Left kidney (tissue), 2 donors: ENCODE measurements around the gene STARD5. TPM values are rescaled to one million over a fixed set of nuclear protein-coding genes. Genes with fewer than 3 reads are reported as not detected.
A peak's percentile ranks its signal among the peaks of the same experiment; 100 is the strongest.

Source experiments
- DNase-seq: peaks from one replicate; pipeline ENCODE4 v3.0.0-alpha.2; 2013
- polyA plus RNA-seq: library from polyadenylated mRNA; unstranded; fragments of 120-200 nt; gene quantifications from one replicate; pipeline ENCODE4 v1.2.1, GENCODE V29; 2013; ENCODE audit not compliant: insufficient read length

Gene STARD5
- polyA plus RNA-seq, 1 donor = 4.9 TPM

DNA sequence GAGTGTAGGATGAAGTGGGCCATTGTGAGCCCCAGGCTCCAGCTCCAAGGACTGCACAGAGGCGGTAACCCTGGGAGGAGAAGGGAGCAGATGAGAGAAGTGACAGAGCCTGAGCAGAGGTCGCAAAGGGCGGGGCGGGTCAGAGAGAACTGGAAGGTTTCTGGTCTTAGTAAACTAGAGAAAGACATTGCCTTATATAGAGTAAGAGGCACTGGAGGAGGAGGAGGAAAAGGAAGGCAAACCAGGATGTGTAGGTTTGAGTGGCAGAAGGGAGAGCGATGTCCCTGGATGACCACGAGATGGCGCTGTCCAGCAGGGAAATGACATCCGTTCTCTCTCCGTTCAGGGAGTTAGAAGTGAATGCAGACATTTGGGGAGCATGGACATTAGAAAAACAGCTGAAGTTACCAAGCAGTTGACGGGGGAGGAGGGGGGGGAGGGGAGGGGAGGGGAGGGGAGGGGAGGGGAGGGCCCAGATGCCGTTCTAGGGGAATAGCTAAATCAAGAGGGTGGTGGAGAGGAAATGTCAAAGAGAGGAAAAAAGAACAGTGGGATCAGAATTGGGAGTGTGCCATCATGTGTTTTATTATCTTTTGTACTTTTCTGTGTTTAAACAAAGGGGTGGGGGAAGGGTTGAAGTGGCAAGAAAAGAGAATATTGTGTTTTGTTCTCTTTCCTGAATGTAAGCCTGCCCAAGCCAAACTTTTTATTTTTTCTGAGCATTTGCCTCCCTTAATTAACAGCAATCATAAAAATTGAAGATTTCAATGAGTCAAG lies 48.8 kb downstream of the STARD5 start:
- DNase-seq = peak; percentile 83

DNA sequence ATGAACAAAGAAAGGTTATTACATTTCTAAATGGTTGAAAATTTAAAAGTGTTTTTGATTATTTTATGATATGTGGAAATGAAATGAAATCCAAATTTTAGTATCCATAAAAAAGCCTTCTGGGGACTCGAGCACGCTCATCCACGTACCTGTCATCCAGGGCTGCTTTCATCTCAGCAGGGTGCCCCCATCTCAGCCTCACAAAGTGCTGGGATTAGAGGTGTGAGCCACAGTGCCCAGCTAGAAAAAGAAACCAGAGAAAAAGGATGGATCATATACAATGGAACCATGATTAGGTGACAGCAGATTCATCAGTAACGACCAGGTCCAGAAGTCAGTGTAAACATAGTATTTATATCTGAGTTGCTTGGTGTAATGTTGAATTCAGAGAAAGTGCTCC lies 49.7 kb downstream of the STARD5 start:
- no peak for DNase-seq

DNA sequence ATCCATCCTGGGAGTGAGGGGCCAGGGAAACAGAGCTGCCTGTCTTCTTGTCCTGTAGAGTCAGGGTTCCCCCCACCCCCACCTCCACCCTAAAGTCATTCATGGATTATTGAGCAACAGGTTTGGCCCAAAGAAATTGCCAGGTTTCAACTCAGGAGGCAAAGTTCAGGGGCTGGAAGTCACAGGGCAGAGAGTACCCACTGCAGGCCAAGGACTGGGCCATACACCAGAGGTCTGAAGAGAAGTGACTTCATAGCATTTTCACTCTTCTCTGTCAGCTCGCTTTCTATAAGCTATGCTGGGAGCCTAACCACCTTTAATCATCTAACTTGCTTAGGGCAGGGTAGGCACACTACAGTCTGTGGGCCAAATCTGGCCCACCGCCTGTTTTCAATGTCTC lies 50.1 kb downstream of the STARD5 start:
- no peak for DNase-seq

DNA sequence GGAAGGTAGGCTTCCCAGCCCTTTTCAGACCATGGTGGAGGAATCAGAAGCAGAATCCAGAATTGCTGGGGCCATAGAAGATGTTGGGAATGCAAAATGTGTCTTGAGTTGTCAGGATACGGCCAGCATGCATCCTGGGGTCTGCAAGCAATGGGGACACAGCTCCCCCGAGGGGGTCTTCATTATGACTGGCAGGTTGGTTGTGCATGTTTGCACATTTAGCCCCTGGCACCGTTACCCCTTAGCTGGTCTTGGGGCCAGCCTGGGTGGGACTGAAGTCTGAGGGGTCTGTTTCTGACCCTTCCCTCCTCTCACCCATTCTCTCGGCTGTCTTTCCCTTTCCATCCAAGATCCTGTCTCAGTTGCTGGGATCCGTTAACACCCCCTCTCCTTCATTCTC lies 50.7 kb downstream of the STARD5 start:
- DNase-seq = no peak

DNA sequence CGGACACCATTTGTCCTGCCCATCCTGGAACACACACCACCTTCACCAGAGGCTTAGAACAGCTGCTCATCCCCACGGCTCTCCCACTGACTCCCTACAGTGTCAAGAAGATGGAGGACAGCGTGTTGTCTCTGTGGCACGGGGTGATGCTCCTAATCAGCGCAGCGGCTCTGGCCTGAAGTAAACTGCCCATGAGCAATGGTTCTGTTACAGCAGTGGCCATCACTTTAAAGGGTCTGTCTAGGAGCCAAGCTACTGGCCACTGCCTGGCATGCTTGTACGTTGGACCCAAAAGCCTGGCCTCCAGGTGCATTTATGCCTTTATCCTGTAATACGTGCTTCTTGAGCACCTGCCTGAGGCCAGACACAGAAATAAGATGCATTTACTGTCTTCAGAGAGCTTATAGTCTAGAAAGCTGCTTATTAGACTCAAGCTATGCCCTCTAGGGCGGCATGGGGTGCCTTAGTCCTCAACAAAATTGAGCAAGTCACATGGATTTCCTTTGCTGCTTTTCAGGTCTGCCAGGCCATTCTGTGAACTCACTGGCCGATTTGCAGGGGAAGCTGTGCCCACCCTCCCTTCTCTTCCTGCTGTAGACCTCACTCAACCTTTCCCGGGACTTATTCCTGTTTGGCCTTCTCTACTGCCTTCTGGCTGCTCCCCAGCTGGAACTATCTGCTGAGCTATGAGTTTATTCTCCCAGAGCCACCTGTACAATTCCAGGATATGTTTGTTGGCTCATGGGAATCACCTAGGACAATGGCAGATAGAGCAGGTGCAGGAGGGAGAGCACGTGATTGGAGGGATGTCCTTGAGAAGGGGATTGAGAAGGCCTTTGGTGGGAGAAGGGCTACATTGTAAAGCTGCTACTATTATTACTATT lies 51.9 kb downstream of the STARD5 start:
- no peak for DNase-seq

DNA sequence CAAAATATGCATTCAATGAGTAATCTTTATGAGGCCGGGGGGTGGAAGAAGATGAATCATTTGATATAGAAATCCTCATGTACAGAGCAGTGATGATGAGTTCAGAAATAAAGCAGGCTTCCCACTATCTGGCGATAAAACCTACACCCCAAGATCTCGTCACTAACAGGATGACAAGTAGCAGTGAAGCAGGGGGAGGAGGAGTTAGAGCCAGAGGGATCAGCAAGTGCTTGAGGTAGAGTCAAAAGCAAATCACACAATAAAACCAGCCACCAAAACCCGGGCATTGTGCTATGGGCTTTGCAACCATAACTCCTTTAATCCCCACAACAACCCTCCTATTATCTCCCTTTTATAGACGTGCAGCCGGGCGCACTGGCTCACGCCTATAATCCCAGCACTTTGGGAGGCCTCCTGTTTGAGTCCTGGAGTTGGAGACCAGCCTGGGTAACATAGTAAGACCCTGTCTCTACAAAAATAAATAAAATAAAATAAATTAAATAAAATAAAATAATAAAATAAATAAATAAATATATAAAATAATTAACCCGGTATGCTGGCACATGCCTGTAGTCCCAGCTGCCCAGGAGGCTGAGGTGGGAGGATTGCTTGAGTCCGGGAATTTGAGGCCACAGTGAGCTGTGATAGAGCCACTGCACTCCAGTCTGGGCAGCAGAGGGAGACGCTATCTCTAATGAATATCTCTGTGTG lies 53.0 kb downstream of the STARD5 start:
- no peak for DNase-seq

DNA sequence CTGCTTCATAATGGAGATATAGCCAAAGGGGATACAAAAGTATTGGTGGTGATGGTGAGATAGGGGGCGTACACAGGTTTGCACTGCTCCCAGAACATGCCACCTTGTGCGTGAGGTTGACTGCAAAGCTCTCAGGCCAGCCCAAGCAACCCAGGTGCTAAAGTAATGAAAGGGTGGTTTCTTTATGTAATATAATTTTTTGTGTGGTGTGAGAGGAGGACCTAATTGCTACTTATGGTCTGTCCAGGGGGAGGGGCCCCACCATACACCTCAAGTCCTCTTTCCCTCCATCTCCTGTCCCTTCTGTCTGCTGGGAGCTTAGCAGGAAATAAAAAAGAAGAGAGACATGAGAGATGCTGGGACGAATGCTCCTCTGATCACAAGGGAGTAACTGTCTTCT lies 53.8 kb downstream of the STARD5 start:
- DNase-seq = no peak

DNA sequence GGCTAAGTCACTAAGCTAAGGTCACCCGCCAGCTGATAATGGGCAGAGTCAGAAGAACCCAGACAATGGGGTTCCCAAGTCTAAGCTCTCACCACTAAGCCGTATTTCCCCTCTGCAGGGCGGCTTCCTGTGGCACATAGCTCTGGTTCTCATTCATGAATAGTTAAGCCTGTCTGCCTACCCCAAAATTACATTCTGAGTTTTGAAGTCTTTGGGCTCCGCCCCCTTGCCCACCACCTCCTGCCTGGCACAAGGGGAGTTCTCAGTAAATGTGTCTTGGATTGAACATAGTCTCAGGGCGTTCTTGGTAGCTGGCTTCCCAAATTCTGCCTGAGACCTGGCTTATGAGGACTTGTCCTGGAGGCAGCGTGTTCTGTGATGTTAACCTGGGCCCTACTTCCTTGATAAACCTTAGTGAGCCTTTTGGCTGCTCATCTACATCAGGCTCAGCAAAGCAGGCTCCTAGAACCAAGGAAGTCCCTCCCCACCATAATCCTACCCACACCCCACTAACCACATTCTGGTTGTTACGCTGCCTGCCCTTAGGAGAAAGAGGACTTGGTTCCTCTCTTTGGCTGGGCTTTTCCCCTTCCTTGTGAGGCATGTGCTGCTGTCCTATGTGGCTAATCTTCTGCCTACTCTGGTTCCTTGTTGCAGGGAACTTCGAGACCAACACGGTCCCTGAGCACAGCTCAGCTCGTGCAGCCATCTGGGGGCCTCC lies 54.9 kb downstream of the STARD5 start:
- DNase-seq = no peak

DNA sequence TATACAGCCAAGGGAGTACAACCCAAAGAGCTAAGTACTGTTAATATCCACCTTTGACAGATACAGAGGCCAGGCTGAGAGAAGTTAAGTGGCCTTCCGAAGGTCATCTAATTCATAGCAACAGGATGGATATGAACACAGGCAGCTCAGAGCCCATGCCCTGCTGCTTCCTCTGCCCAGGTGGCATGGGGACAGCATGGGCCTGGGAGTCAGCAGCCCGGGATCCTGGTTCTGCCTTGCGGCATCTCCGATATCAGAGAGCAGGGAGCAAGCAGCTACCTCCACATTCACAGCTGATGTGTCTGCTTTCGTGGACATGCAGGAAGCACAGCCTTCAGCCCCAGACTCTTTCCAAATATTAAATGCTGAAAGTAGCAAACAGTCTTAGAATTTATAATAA lies 55.6 kb downstream of the STARD5 start:
- DNase-seq = no peak

DNA sequence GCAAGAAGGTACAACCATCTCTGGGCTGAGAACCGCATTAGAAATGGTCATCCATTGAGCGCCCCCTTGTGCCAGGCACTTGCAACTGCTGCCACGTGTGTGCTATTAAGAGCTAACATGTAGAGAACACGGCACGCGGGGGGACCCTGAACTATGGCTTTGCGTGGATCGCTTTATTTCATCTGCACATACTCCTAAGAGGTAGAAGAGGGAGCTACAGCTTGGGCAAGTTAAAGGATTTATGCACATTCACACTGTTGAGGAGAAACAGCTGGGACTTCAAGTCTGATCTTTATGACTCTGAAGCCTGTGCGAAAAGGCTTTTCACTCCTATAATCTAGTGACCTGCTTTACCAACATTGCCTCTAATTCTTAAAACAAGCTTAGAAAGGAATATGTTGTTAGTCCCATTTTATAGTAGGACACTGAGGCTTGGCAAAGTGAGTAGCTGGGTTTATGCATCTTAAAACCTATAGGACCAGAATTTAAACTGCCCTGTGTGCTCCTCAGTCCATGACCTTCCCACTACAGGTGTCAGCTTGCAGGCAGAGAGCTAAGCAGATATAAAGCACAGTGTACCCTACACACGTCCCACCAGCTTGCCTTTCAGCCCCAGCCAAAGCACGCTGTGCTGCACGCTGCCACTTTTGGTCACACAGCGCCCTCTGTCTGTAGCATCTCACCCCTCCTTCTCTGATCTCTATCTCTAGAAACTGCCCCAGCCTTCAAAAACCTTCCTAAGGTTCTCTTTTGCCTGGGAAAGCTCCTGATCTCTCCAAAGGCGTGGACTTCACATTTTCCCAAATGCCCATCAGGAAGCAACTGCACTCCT lies 57.8 kb downstream of the STARD5 start:
- peak; percentile 82 for DNase-seq

DNA sequence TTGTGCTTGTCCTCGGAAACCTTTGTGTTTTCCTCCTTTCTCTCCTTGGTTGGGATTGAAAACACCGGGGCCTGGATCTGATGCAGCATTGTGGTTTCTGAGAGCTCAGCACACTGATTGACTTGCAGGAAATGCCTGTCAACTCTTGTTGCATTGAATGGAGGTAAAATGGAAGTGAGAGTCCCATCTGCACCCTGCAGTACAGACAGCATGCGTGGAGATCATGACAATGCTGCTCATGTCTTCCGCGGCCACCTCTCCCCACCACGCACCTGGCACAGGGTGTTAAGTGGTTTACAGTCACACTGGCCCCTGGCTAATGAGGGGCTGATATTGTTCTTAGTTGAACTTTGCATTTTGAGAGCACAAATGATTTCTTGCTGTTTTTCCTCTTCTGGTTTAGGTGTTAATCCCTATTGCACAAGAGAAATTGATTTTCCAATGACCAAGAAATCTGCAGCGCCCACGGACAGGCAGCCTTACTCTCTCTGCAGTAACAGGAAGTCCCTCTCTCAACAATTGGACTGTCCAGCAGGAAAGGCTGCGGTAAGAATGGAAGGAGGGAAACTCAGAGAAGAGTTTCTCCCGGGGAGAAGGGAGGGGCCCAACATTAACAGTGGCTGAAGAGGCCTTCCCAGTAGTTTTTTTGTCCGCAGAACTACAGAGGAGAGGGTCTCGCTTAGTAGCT lies 58.5 kb downstream of the STARD5 start:
- no peak for DNase-seq

DNA sequence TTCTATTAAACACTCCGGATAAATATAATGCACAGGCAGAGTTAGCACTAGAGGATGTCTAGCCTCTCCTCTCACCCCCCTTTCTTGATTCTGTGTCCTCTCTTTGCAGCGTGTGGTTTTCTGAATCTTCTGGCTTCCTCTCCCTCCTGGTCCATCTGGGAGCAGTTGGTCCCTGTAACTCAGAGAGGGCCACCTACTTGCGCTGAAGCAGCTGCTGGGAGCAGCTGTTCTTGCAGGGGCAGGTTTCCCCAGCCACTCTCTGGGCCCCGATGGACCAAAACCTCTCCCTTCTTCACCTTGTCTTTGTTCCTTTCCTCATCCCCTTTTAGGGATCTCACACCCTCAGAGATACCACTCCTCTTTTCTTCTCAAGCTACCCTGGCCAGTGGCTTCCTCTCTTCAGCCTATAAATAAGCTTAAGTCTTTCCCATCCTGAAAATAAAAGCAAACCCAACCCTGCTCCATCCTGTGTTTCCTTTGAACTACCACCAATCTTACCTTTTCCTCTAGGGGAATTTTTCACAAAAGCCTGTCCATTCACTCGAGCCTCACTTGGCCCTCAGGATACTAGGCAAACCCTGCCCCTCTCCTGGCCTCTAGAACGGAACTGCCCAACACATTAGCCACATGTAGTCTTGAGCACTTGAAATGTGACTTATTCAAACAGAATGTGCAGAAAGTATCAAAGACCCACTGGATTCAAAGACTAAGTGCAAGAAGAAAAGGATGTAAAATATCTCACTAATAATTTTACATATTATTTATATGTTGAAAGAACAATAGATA lies 59.7 kb downstream of the STARD5 start:
- no peak for DNase-seq

DNA sequence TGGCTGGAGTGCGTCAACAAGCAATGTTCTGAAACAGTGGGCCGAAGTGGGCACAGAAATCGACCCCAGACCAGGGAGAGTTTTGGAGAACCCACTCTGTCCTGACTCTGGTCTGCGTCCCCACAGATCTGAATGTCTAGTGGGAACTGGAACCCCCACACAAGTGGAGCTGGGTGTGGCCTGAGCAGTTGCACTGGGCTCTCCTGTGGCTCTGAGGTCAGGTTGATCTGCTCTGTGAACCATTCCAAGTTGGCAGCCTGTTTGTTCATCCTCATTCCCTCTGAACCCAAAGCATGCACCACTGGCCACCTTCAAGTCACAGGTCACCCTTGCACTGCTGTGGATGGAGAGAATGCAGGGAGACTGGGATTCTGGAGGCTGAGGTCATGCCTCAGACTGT lies 60.5 kb downstream of the STARD5 start:
- DNase-seq = no peak

DNA sequence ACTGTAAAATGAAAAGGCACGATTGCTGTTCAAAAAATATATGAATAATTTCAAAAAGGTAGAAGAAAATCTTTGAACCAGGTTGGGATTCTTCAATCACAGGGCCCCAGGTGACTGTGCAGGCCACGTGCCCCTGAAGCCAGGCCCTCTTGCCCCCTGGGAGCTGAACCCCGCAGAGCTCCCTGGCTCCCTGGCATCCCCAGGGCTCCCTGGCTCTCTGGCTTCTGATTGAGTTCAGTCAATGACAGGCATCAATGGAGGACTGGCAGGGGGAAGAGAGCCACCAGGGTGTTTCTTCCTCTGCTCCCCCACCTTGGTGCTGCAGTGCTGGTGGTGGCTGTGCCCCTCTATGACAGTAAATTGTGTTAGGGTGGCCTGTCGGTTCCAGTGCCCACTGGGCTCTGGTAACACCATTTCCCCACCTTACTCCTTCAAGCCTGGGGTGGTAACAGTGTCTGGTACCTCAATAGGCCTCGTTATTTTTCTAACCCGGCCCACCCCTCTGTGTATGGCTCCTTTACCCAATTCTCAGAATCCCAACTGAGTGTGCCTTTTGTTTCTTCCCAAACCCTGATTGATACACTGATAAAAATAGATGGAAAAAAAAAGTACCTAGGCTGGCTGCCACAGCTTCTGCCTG lies 62.6 kb downstream of the STARD5 start:
- DNase-seq = no peak

DNA sequence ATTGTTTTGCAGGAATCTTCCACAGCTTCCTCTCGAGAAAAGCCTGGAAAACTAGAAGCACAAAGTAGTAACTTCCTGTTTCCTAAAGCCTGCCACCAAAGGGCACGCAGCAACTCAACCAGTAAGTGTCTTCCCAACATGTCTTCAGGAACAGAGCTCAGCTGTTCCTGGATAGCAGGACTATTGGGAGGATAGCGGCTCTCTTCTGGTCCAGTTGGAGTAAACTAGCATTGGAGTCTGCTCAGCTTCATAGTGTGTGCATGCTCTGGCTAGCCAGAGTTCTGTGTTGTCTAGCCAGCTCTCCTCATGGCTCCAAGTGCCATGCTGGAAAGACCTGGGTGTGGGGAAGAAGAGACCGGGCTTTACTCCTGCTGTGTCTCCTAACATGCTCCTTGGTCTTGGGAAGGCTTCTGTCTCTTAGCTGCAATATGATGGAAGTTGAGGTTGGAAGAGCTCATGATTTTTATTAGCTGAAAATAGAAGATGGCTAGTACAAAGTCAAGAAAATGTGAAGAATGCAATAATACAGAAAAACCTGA lies 64.1 kb downstream of the STARD5 start:
- no peak for DNase-seq
